H1 (cell line): ENCODE measurements around the gene CKAP2L. TPM values are rescaled to one million over a fixed set of nuclear protein-coding genes. Genes with fewer than 3 reads are reported as not detected.

Experiments
- CTCF ChIA-PET: fragments of 300-600 bp; sonication (Branson Sonifier 250); formaldehyde crosslinking; loops from one replicate; lab custom pipeline; 2021; ENCODE audit not compliant: partially characterized antibody; lab: Charles Lee
- POLR2A ChIA-PET: fragments of 300-600 bp; sonication (Branson Sonifier 250); formaldehyde crosslinking; loops from one replicate; lab custom pipeline; 2021; ENCODE audit warnings: inconsistent platforms; ENCODE audit not compliant: partially characterized antibody; lab: Charles Lee
- DNase-seq, 2 experiments: peaks; one replicate each; pipeline versions ENCODE4 v3.0.0 to v3.0.0-alpha.2; 2010 to 2022; ENCODE audit warnings: low spot score in 2 of 2, low read depth in 1 of 2, mixed read lengths in 1 of 2
- FAIRE-seq: peaks from 2 replicates; lab custom pipeline; 2011; peaks lifted over from hg19 to GRCh38; lab: Jason Lieb, UNC
- H2AFZ ChIP-seq: 2 replicates; pipeline ENCODE4 v1.8.1; 2012; ENCODE audit warnings: low read length, inconsistent platforms
- H2AK5ac ChIP-seq: 2 replicates; pipeline ENCODE4 v1.6.1; 2013; ENCODE audit warnings: low read depth, low read length
- H2BK120ac ChIP-seq: replicated peaks from 2 replicates; pipeline ENCODE3; 2013; ENCODE audit warnings: low read depth, low read length, inconsistent platforms
- H2BK12ac ChIP-seq: 2 replicates; pipeline ENCODE4 v1.6.1; 2013; ENCODE audit warnings: low read depth, low read length
- H2BK15ac ChIP-seq: 2 replicates; pipeline ENCODE4 v1.6.1; 2013; ENCODE audit warnings: low read length
- H2BK20ac ChIP-seq: 2 replicates; pipeline ENCODE4 v1.6.1; 2013; ENCODE audit warnings: low read length
- H2BK5ac ChIP-seq: 2 replicates; pipeline ENCODE4 v1.6.1; 2013; ENCODE audit warnings: low read depth, low read length
- H3K14ac ChIP-seq: 2 replicates; pipeline ENCODE4 v1.6.1; 2013; ENCODE audit warnings: inconsistent platforms; ENCODE audit not compliant: insufficient read length
- H3K18ac ChIP-seq: 2 replicates; pipeline ENCODE4 v1.6.1; 2013; ENCODE audit warnings: low read length; ENCODE audit errors: extremely low read depth
- H3K23ac ChIP-seq: 2 replicates; pipeline ENCODE4 v1.6.1; 2013; ENCODE audit warnings: inconsistent platforms; ENCODE audit not compliant: insufficient read length
- H3K23me2 ChIP-seq: 2 replicates; pipeline ENCODE4 v1.6.1; 2013; ENCODE audit warnings: low read depth, low read length
- H3K27ac ChIP-seq: 2 replicates; pipeline ENCODE4 v1.6.1; 2011; ENCODE audit warnings: low read depth, low read length, inconsistent platforms
- H3K27me3 ChIP-seq, 4 experiments: replicated peaks in 1 of 4; 1 replicate in 1 of 4; 2 replicates in 3 of 4; pipeline versions ENCODE4 v1.6.1 to v1.8.1; 2011 to 2013; ENCODE audit warnings: low read length in 3 of 4, mild to moderate bottlenecking in 3 of 4, inconsistent platforms in 2 of 4, mixed read lengths in 2 of 4, moderate library complexity in 1 of 4; ENCODE audit not compliant: control insufficient read depth in 3 of 4, insufficient read depth in 3 of 4; ENCODE audit errors: extremely low read depth in 1 of 4
- H3K36me3 ChIP-seq, 4 experiments: 2 replicates each; pipeline versions ENCODE4 v1.6.1 to v1.8.1; 2011 to 2013; ENCODE audit warnings: mild to moderate bottlenecking in 4 of 4, low read length in 3 of 4, moderate library complexity in 2 of 4, control low read depth in 1 of 4, inconsistent platforms in 1 of 4; ENCODE audit not compliant: insufficient read depth in 4 of 4, control insufficient read depth in 2 of 4
- H3K4ac ChIP-seq: replicated peaks from 2 replicates; pipeline ENCODE3; 2013; ENCODE audit warnings: low read length, low read depth, mixed read lengths, inconsistent platforms; ENCODE audit not compliant: insufficient read length
- H3K4me1 ChIP-seq, 4 experiments: replicated peaks in 1 of 4; 1 replicate in 1 of 4; 2 replicates in 3 of 4; pipeline versions ENCODE4 v1.6.1 to v1.8.1; 2011 to 2013; ENCODE audit warnings: low read length in 3 of 4, inconsistent platforms in 2 of 4, mixed read lengths in 1 of 4; ENCODE audit not compliant: insufficient read depth in 4 of 4, control insufficient read depth in 3 of 4
- H3K4me2 ChIP-seq, 2 experiments: 2 replicates each; pipeline versions ENCODE4 v1.6.1 to v1.8.1; 2011 to 2013; ENCODE audit warnings: low read depth in 2 of 2, low read length in 2 of 2, control low read depth in 1 of 2, inconsistent platforms in 1 of 2, mild to moderate bottlenecking in 1 of 2; ENCODE audit not compliant: insufficient read depth in 1 of 2
- H3K4me3 ChIP-seq, 4 experiments: fragments of 200-600, 300-600 bp in 1 of 4; sonication (generic), shearing (Covaris generic), sonication (Bioruptor Twin) in 1 of 4; 2 replicates each; pipeline versions ENCODE4 v1.5.1 to v1.8.1; 2011 to 2016; ENCODE audit warnings: low read length in 4 of 4, low read depth in 3 of 4, control low read depth in 2 of 4, inconsistent platforms in 2 of 4, mild to moderate bottlenecking in 2 of 4, mixed read lengths in 1 of 4, moderate library complexity in 1 of 4; ENCODE audit not compliant: insufficient read depth in 2 of 4; ENCODE audit errors: extremely low read depth in 1 of 4
- H3K56ac ChIP-seq: replicated peaks from 2 replicates; pipeline ENCODE3; 2013; ENCODE audit warnings: low read depth, mild to moderate bottlenecking, mixed read lengths, low read length, inconsistent platforms; ENCODE audit not compliant: insufficient read length
- H3K79me1 ChIP-seq: 2 replicates; pipeline ENCODE4 v1.6.1; 2013; ENCODE audit warnings: low read depth, low read length, control low read depth
- H3K79me2 ChIP-seq, 2 experiments: 2 replicates each; pipeline versions ENCODE4 v1.6.1 to v1.8.1; 2012 to 2013; ENCODE audit warnings: low read length in 2 of 2, mild to moderate bottlenecking in 2 of 2, inconsistent platforms in 1 of 2; ENCODE audit not compliant: insufficient read depth in 2 of 2, control insufficient read depth in 1 of 2
- H3K9ac ChIP-seq, 4 experiments: replicated peaks in 1 of 4; 1 replicate in 1 of 4; 2 replicates in 3 of 4; pipeline versions ENCODE4 v1.6.1 to v1.8.1; 2011 to 2013; ENCODE audit warnings: low read depth in 3 of 4, low read length in 3 of 4, control low read depth in 2 of 4, mild to moderate bottlenecking in 2 of 4, moderate library complexity in 2 of 4, inconsistent platforms in 1 of 4; ENCODE audit errors: extremely low read depth in 1 of 4
- H3K9me3 ChIP-seq, 2 experiments: 2 replicates each; pipeline versions ENCODE4 v1.6.1 to v1.8.1; 2012 to 2013; ENCODE audit warnings: mild to moderate bottlenecking in 2 of 2, moderate library complexity in 2 of 2, control low read depth in 1 of 2, inconsistent platforms in 1 of 2, low read depth in 1 of 2, low read length in 1 of 2, mixed read lengths in 1 of 2; ENCODE audit not compliant: insufficient read depth in 2 of 2
- H4K20me1 ChIP-seq, 2 experiments: replicated peaks in 1 of 2; 2 replicates each; pipeline versions ENCODE3 to v1.8.1; 2011 to 2013; ENCODE audit warnings: inconsistent platforms in 2 of 2, low read length in 2 of 2, mild to moderate bottlenecking in 1 of 2; ENCODE audit not compliant: insufficient read depth in 2 of 2, control insufficient read depth in 1 of 2
- H4K5ac ChIP-seq: 2 replicates; pipeline ENCODE4 v1.6.1; 2013; ENCODE audit warnings: low read length, low read depth, mixed read lengths, inconsistent platforms; ENCODE audit not compliant: insufficient read length
- H4K8ac ChIP-seq: 2 replicates; pipeline ENCODE4 v1.8.0; 2013; ENCODE audit warnings: mild to moderate bottlenecking, moderate library complexity, low read length, inconsistent platforms; ENCODE audit not compliant: insufficient read depth; ENCODE audit errors: extremely low read depth
- H4K91ac ChIP-seq: replicated peaks from 2 replicates; pipeline ENCODE3; 2013; ENCODE audit warnings: low read length, mixed read lengths, inconsistent platforms; ENCODE audit not compliant: insufficient read length
- CREB1 ChIP-seq: IDR thresholded peaks from 2 replicates; pipeline ENCODE4 v1.6.1; 2012; ENCODE audit warnings: inconsistent platforms
- EGR1 ChIP-seq: IDR thresholded peaks from 2 replicates; pipeline ENCODE4 v1.6.1; 2011; ENCODE audit warnings: low read depth, low read length, borderline replicate concordance
- MAFK ChIP-seq: IDR thresholded peaks from 2 replicates; pipeline ENCODE4 v1.6.1; 2012; ENCODE audit warnings: low read depth, mild to moderate bottlenecking, improper control_type of control experiment, low read length
- POLR2A ChIP-seq, 2 experiments: IDR thresholded peaks; 1 replicate in 1 of 2; 2 replicates in 1 of 2; pipeline ENCODE4 v1.6.1; 2011; ENCODE audit warnings: low read depth in 2 of 2, low read length in 2 of 2, mild to moderate bottlenecking in 2 of 2; ENCODE audit errors: control extremely low read depth in 1 of 2
- POU5F1 ChIP-seq: IDR thresholded peaks from 2 replicates; pipeline ENCODE4 v1.6.1; 2011; ENCODE audit warnings: low read depth, mild to moderate bottlenecking, low read length, moderate library complexity
- RBBP5 ChIP-seq: IDR thresholded peaks from 2 replicates; pipeline ENCODE4 v1.7.1; 2012; ENCODE audit warnings: low read depth, mild to moderate bottlenecking, inconsistent platforms, low read length, moderate library complexity, borderline replicate concordance
- RXRA ChIP-seq: IDR thresholded peaks from 2 replicates; pipeline ENCODE4 v1.6.1; 2011; ENCODE audit warnings: low read depth, mild to moderate bottlenecking, low read length, moderate library complexity; ENCODE audit not compliant: insufficient read depth
- SP2 ChIP-seq: IDR thresholded peaks from 2 replicates; pipeline ENCODE4 v1.6.1; 2012; ENCODE audit warnings: mild to moderate bottlenecking, low read length, inconsistent platforms
- WGBS, 2 experiments: shearing (Covaris generic) in 1 of 2; methylation state at CpG; one replicate each; pipeline versions ENCODE4 v1.1.6 to v1.1.7; 2013 to 2015; ENCODE audit warnings: low lambda C conversion rate in 2 of 2, mixed read lengths in 2 of 2, inconsistent platforms in 1 of 2, low coverage in 1 of 2, missing lambda C conversion rate in 1 of 2; ENCODE audit not compliant: insufficient replicate concordance in 2 of 2, insufficient coverage in 1 of 2, insufficient read length in 1 of 2; ENCODE audit errors: extremely low coverage in 1 of 2, missing lambda C conversion rate in 1 of 2; 5-methylcytosine and 5-hydroxymethylcytosine counted together
- polyA plus RNA-seq, 7 experiments: library from polyadenylated mRNA; depleted of rRNA in 3 of 7; stranded (reverse) in 5 of 7; unstranded in 2 of 7; fragments of >200 nt in 5 of 7; fragments of 200-250 nt in 2 of 7; gene quantifications; 1 replicate in 5 of 7; 2 replicates in 1 of 7; 4 replicates in 1 of 7; pipeline versions ENCODE4 v1.2.1 to v1.2.3, GENCODE V29; 2011 to 2013; ENCODE audit warnings: missing spikeins in 2 of 7, mixed read lengths in 2 of 7
- total RNA-seq: library from RNA; stranded (reverse); fragmentation: NEBNext Ultra II Directional; extraction: Animal tissue kit (Norgen Biotek cat#: 25700); gene quantifications from 2 replicates; pipeline ENCODE4 v1.2.1, GENCODE V29; 2021
- TF ChIP-seq, protein P1 (sequence below): IDR thresholded peaks from 2 replicates; pipeline ENCODE4 v1.6.1; 2011; ENCODE audit warnings: low read length, improper control_type of control experiment

CKAP2L gene
- total and polyA plus RNA-seq, 2 of the 8 experiments (the other 6 are each of a cell fraction or from before 2014, with no cell fraction given), result 2.5 to 20.7 TPM

GRCh38 chr2:112726487-112727190 lies 37.8 kb downstream of the CKAP2L start:
- Histone ChIP-seq H3K14ac (no peak overlapping the region), H3K79me2 (no peaks in the 10 kb centered on the region), H2BK12ac (no peak overlapping the region), H3K27me3 (no peaks in the 10 kb centered on the region), H2BK15ac (no peak overlapping the region), H2AFZ (peak overlapping the region; percentile 96), H3K56ac (no peak overlapping the region), H2BK5ac (no peak overlapping the region), H3K23ac (no peak overlapping the region), H3K27ac (no peak overlapping the region), H2AK5ac (no peak overlapping the region), H3K23me2 (no peaks in the 10 kb centered on the region), H3K4me2 (no peak overlapping the region; a peak in 1 of 4 replicates), H3K9me3 (no peaks in the 10 kb centered on the region), H4K91ac (no peak overlapping the region), H4K20me1 (no peaks in the 10 kb centered on the region), H4K5ac (no peak overlapping the region), H2BK20ac (no peak overlapping the region), H3K4me3 (no peak overlapping the region), H2BK120ac (no peak overlapping the region), H3K9ac (no peak overlapping the region; a peak in 2 of 7 replicates), H4K8ac (peak overlapping the region; percentile 75; the same call in 1 of the 2 replicates), H3K36me3 (no peaks in the 10 kb centered on the region), H3K79me1 (no peaks in the 10 kb centered on the region), H3K4me1 (no peaks in the 10 kb centered on the region; a peak in 2 of 7 replicates), H3K18ac (no peak overlapping the region), H3K4ac (no peak overlapping the region)
- 35% methylated on average over 17 of the region's 19 CpGs; no CpG with 5 or more reads in 1 of the 2 experiments for WGBS, 2 experiments
- DNase-seq, result peak; percentile 89 to 94
- FAIRE-seq, result peak; percentile 66
- POLR2A ChIA-PET, result interaction anchor here (1.0 to 1.4 kb wide), 4 partner anchors 64 to 142 kb away, joined by 3 to 4 read pairs (median 3); no protein-coding TSS in a partner anchor
- CTCF ChIA-PET, result interaction anchor here (0.6 to 10.5 kb wide), 47 partner anchors 10 to 233 kb away, joined by 3 to 185 read pairs (median 7); partner anchors contain the start of genes CHCHD5 and SLC20A1
- no peak for TF ChIP-seq POU5F1
- no peak for TF ChIP-seq MAFK
- no peak for TF ChIP-seq EGR1
- TF ChIP-seq, protein P1, sequence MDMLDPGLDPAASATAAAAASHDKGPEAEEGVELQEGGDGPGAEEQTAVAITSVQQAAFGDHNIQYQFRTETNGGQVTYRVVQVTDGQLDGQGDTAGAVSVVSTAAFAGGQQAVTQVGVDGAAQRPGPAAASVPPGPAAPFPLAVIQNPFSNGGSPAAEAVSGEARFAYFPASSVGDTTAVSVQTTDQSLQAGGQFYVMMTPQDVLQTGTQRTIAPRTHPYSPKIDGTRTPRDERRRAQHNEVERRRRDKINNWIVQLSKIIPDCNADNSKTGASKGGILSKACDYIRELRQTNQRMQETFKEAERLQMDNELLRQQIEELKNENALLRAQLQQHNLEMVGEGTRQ, result no peak
- TF ChIP-seq RXRA, result no peak
- TF ChIP-seq CREB1, result no peak
- TF ChIP-seq RBBP5, result no peak
- no peak for TF ChIP-seq SP2
- TF ChIP-seq POLR2A (IDR thresholded peaks at IDR 0.05; ENCODE audit: control extremely low read depth in 1 of 2, low read depth in 2 of 2, low read length in 2 of 2), result no peak
